ENCODE data around the gene MAPKAP1.

MAPKAP1 gene

DNA sequence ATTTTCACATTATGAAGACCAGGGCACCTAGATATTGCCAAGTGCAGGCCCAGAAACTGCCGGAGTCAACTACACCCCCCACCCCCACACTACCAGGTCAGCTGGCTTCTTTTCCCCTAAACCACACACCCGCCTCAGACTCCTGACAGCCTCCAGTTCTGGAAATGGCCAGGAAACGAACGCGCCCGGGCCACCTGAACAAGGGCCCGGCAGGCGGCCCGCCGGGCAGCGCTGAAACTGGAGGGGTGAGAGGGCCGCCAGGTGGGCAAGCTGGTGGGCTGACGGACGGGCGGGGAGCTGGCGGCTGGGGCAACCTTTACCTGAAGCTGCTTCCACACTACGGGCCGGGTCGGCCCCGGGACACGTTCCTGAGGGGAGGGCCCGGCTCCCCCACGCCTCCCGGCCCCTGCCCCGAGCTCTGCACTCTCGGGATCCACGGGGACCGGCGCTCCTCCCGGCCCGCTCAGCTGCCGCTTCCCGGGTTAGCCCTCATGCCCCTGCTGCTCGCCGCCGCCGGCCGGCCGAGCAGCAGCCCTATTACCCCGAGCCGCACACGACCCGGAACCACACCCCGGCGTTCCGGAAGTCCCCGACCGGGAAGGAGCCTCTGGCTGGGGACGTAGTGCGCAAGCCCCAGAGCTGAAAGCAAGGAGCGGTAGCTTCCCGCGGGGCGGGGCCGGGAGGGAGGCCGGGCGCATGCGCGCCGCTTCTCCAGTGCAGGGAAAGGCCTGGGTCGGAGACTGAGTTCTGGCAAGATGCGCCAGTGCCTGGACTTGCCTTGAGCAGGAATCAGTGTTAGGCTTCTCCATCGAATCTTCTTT, at the start of gene MAPKAP1:
Gene MAPKAP1 (minus strand): TSS at position 558 of the 821 bp plus-strand sequence. CDS start 34,634 bp downstream, outside the sequence.
- peak within 1 kb of the TSS; percentile 55 for H3K27ac ChIP-seq
- no peak for TF ChIP-seq ZFX (IDR thresholded peaks at IDR 0.05; ENCODE audit: borderline replicate concordance)

DNA sequence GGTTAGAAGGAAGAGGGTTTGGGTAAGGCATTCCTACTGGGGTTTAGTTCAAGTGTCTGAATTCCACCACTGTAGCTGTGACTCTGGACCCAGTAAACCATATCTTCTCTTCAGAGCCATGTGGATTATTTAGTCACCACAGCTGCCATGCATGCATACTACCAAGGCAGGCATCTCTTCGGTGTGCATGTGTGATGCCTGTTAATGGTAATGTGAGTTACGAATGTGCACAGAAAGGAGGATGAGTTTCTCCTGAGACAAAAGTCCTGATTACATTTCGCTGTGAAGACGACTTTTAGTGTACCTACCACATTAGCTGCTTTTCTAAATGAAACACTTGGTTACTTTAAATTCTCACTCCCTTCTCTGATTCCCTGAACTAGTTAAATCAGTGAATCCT, 49.5 kb upstream of the MAPKAP1 start:
- H3K27ac ChIP-seq = no peak overlapping the region
- TF ChIP-seq, protein P1, sequence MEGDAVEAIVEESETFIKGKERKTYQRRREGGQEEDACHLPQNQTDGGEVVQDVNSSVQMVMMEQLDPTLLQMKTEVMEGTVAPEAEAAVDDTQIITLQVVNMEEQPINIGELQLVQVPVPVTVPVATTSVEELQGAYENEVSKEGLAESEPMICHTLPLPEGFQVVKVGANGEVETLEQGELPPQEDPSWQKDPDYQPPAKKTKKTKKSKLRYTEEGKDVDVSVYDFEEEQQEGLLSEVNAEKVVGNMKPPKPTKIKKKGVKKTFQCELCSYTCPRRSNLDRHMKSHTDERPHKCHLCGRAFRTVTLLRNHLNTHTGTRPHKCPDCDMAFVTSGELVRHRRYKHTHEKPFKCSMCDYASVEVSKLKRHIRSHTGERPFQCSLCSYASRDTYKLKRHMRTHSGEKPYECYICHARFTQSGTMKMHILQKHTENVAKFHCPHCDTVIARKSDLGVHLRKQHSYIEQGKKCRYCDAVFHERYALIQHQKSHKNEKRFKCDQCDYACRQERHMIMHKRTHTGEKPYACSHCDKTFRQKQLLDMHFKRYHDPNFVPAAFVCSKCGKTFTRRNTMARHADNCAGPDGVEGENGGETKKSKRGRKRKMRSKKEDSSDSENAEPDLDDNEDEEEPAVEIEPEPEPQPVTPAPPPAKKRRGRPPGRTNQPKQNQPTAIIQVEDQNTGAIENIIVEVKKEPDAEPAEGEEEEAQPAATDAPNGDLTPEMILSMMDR (IDR thresholded peaks at IDR 0.05) = no peak
- TF ChIP-seq ZFX (IDR thresholded peaks at IDR 0.05; ENCODE audit: borderline replicate concordance) = no peak

DNA sequence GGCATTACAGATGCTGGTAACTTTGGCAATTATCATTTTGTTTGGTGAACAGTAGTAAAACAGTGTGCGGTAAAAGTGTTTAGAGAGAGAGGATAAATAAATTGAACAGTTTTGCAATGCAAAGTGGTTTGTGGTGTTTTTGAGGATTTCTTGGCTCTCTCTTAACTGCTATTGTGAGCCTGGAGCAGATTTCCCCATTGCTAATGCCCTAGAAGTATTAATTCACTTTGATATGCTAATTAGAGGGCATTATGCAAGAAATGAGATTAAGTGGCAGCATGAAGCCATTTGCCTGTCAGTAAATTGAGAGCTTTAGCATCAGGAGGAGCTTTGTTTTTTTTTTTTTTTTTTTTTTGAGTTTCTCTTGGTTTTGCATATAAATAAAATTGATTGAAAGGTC, 48.3 kb upstream of the MAPKAP1 start:
- no peak for TF ChIP-seq ZFX (IDR thresholded peaks at IDR 0.05; ENCODE audit: borderline replicate concordance)
- TF ChIP-seq, protein P1 (IDR thresholded peaks at IDR 0.05) = no peak
- no peak overlapping the region for H3K27ac ChIP-seq

DNA sequence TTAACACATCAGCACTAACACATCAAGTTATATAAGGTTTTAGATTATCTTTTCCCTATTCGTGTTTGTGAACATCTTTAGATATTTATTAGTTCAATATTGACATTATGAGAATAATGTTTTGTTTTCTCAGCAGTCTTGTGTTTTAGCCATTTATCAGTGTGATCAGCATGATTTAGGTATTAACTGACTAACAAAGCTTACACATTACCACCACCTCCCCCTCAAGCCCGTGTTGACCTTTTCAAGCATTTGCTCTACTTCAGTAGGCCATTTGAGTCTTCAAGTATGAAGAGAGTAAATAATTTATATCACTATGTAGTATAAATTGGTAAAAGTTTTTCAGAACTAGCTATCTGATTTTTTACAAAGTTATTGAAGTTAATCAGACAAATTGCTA, 47.1 kb upstream of the MAPKAP1 start:
- TF ChIP-seq ZFX (IDR thresholded peaks at IDR 0.05; ENCODE audit: borderline replicate concordance) = no peak
- TF ChIP-seq, protein P1 (IDR thresholded peaks at IDR 0.05) = no peak
- no peak overlapping the region for H3K27ac ChIP-seq

DNA sequence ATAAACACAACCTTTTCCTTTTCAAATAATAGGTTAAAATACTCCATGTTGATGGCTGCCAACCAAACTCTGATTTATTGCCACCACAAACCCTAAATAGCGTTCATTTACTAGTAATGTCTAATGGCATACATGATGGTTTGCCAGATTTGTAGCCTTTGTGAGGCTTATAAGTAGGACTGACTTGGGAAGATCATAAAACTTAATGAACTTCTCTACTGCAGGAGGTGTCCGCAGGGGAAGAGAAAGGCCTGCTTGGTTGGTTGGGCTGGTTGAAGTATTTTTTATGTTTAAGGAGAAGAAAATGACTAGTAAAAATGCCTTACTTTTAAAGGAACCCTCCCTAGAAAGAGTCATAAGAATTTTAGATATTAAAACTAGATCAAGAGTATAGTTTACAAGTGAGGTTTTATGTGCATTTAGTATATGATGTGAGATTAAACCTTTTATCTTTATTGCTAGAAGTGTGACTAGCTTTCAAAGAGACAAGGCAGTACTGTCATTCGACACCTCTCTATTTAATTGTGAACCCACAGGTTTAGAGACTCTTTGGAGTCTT, 45.1 kb upstream of the MAPKAP1 start:
- no peak overlapping the region for H3K27ac ChIP-seq

DNA sequence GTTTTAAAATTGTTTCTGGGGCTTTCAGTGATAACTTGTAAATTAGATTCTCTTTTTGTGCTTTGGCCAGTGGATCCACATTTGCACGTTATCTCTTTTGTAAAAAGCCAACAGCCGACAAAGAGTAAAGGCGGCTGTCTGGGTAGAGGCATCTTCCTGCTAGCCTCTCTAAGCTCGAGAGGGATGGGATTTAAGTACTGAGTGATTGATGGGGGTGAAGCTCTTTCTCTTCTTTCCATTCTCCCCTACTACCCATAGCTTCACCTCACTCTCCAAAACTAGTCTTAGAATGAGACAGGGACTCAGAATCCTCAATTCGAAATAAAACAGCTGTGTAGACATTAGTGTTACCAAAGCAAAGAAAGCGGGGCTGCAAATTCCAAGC, 43.6 kb upstream of the MAPKAP1 start:
- no peak for TF ChIP-seq ZFX (IDR thresholded peaks at IDR 0.05; ENCODE audit: borderline replicate concordance)
- TF ChIP-seq, protein P1 (IDR thresholded peaks at IDR 0.05) = no peak
- no peak overlapping the region for H3K27ac ChIP-seq

More for the DNA sequence above, 45.1 kb upstream of the MAPKAP1 start:
- no peak for TF ChIP-seq ZFX (IDR thresholded peaks at IDR 0.05; ENCODE audit: borderline replicate concordance)

DNA sequence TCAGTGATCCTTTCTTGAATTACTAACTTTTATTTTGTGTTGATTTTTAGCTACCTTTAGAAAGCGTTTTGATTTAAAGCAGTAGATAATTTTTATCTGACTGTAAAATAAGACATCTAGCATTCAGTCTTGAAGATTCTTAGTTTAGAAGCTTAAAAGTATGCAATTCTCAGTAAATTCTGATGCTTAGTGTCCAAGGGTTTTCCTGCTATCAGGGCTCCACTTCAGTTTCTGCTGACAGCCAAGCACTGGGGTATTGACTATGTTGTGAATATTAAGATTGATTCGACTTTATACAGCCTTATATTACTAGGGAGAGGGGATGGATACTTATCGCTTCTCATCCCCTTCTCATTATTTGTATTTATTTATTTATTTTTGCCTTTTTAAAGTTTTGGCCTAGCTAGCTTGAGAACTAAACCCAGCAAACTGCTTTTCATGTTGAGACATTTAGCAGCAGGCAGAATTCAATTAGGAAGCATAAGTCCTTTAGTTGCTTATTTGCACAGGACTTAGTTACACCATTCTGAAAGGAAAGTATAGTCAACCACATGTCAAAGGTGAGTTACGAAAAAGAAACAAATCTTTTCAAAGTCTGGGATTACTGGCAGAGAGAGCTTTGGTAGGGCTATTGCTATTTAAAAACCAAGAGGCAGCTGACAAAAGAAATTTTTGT, 43.1 kb upstream of the MAPKAP1 start:
- H3K27ac ChIP-seq = peak overlapping the region; percentile 92; the same call in 1 of the 2 replicates
- TF ChIP-seq ZFX (IDR thresholded peaks at IDR 0.05; ENCODE audit: borderline replicate concordance) = no peak

DNA sequence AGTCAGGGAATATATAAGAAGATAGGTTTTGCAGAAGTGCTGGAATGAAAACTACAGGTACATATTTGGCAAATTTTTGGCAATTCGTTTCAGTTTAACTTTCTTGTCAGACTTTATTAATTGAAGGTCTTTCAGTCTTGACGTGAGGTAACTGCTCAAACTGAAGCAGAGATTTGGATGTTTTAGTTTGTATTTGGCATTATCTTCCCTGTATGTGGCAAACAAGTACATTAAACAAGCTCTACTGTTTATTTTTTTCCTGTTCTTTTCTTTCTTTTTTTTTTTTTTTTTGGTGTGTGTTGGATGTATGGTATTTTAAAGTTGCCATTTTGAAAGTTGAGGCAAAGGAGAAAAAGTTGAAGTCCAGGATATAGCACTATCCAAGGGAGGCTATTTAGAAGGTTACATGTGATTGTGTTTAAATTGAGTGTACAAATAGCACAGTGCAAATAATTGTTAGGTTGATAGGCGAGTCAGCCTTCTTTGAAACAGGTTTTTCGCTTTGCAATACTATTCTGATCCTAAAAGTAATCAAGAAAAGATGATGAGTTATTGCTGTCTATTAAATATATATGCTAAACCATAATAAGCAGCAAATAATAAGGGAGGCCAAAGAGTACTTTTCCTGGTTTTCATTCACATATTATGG, 42.4 kb upstream of the MAPKAP1 start:
- TF ChIP-seq ZFX (IDR thresholded peaks at IDR 0.05; ENCODE audit: borderline replicate concordance) = no peak
- TF ChIP-seq, protein P1 (IDR thresholded peaks at IDR 0.05) = no peak
- peak overlapping the region; percentile 92; the same call in 1 of the 2 replicates for H3K27ac ChIP-seq

All from 22Rv1 (cell line).